OCI-LY3 (cell line): ENCODE data around the gene HEG1.

Experiments used
- EZH2phosphoT487 ChIP-seq: fragments of 200-600 bp; shearing (Covaris generic); IDR thresholded peaks from 2 replicates; pipeline ENCODE4 v1.6.1; 2018; ENCODE audit warnings: antibody characterized with exemption, mixed run types, low read depth
- TF ChIP-seq, protein P1 (sequence below): fragments of 200-600, 300-600 bp; sonication (generic); IDR thresholded peaks from 2 replicates; pipeline ENCODE4 v1.5.1; 2014; ENCODE audit warnings: antibody characterized with exemption, low read length, low read depth

DNA sequence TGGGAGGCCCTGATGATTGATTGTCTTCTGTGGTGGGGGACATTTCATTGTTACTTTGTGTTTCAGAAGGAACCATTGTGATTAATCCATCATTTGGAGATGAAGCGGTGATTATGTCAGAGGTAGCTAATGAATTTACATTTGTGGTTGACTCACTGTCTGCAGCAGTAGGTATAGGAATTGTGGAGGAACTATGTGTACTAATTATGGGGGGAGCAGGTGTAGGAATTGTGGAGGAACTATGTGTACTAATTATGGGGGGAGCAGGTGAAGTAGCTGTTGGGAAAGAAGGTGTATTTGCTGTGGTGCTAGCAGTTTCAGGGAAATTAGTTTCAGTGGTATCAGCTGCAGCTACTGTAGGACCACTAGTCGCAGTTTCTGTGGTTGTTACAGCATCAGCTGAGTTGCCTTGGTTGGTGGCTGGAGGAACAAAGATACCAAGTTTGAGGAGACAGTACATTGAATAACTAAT lies 128.2 kb downstream of the HEG1 start:
- TF ChIP-seq, protein P1, sequence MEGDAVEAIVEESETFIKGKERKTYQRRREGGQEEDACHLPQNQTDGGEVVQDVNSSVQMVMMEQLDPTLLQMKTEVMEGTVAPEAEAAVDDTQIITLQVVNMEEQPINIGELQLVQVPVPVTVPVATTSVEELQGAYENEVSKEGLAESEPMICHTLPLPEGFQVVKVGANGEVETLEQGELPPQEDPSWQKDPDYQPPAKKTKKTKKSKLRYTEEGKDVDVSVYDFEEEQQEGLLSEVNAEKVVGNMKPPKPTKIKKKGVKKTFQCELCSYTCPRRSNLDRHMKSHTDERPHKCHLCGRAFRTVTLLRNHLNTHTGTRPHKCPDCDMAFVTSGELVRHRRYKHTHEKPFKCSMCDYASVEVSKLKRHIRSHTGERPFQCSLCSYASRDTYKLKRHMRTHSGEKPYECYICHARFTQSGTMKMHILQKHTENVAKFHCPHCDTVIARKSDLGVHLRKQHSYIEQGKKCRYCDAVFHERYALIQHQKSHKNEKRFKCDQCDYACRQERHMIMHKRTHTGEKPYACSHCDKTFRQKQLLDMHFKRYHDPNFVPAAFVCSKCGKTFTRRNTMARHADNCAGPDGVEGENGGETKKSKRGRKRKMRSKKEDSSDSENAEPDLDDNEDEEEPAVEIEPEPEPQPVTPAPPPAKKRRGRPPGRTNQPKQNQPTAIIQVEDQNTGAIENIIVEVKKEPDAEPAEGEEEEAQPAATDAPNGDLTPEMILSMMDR = no peak
- TF ChIP-seq EZH2phosphoT487 = no peak
